Loucy (cell line): ENCODE data around the gene ATXN7L3.

Experiments
- EZH2phosphoT487 ChIP-seq: fragments of 200-600 bp; IDR thresholded peaks from 2 replicates; pipeline ENCODE4 v1.6.1; 2018; ENCODE audit warnings: antibody characterized with exemption, mild to moderate bottlenecking, moderate library complexity, borderline replicate concordance
- TF ChIP-seq, protein P1 (sequence below): fragments of 200-600 bp; sonication (generic); conservative IDR thresholded peaks from 2 replicates; pipeline ENCODE4 v1.5.1; 2014; ENCODE audit warnings: mild to moderate bottlenecking, antibody characterized with exemption, low read length

DNA sequence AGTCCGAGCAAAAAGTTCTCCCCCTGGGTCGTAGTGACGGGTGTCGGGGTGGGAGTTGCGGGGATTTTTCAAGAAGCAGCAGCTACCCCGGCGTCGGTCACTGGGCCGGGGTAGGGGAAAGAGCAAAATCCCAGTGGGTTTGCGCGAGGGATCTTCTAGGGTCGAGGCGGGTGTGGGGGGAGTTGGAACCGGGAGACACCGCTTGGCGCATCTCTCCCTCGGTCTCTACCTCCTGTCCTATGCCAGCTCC, 22.1 kb upstream of the ATXN7L3 start:
- TF ChIP-seq, protein P1, sequence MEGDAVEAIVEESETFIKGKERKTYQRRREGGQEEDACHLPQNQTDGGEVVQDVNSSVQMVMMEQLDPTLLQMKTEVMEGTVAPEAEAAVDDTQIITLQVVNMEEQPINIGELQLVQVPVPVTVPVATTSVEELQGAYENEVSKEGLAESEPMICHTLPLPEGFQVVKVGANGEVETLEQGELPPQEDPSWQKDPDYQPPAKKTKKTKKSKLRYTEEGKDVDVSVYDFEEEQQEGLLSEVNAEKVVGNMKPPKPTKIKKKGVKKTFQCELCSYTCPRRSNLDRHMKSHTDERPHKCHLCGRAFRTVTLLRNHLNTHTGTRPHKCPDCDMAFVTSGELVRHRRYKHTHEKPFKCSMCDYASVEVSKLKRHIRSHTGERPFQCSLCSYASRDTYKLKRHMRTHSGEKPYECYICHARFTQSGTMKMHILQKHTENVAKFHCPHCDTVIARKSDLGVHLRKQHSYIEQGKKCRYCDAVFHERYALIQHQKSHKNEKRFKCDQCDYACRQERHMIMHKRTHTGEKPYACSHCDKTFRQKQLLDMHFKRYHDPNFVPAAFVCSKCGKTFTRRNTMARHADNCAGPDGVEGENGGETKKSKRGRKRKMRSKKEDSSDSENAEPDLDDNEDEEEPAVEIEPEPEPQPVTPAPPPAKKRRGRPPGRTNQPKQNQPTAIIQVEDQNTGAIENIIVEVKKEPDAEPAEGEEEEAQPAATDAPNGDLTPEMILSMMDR, result no peak
- no peak for TF ChIP-seq EZH2phosphoT487
